ENCODE results near the gene CCNA2. TPM values are rescaled to one million over a fixed set of nuclear protein-coding genes. Genes with fewer than 3 reads are reported as not detected.

CCNA2 gene
- total RNA-seq, 3 donors from 2014 or later, result 1.3 to 3.8 (median 1.8) TPM

GRCh38 chr4:121851354-121851753 is 27.7 kb upstream of the CCNA2 start:
- TF ChIP-seq POLR2A (IDR thresholded peaks at IDR 0.05) (no peak), CTCF (IDR thresholded peaks at IDR 0.05) (no peak), POLR2AphosphoS5 (IDR thresholded peaks at IDR 0.05) (no peak)
- DNase-seq (ENCODE audit: low spot score in 2 of 2), result no peak
- intact Hi-C loops (cut with DNase I; ENCODE audit: low total_unique reads), result no loop called here
- no peak overlapping the region for H3K27ac ChIP-seq
- no peaks in the 10 kb centered on the region for H3K36me3 ChIP-seq
- no peaks in the 10 kb centered on the region for H3K4me1 ChIP-seq
- no peaks in the 10 kb centered on the region for H3K27me3 ChIP-seq
- no peaks in the 10 kb centered on the region for H3K9me3 ChIP-seq
- no peak overlapping the region for H3K4me3 ChIP-seq

DNA sequence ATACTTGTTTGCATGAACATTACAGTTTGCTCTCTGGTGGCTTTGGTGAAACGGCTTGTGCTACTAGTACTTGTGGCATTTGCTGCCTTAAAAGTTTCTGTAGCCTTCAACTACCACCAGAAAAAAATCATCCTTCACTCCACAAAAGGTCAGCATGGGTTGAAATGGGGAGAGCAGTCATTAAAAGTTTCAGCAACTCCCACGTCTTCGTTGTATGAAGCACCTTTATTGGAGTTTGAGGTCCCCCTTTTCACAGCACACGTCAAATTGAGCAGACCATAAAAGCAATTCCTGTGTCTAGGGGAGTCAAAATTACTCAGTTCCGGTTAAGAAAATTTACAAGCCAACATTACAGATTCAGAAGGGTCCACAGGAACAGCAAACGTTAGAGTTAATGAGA is 23.0 kb upstream of the CCNA2 start:
- no peaks in the 10 kb centered on the region for H3K27me3 ChIP-seq
- intact Hi-C loops (cut with DNase I; ENCODE audit: low total_unique reads), result no loop called here
- H3K36me3 ChIP-seq, result peaks cover 7% of the 10 kb centered on the region
- no peak overlapping the region for H3K27ac ChIP-seq
- no peak overlapping the region for H3K4me3 ChIP-seq
- TF ChIP-seq POLR2AphosphoS5 (IDR thresholded peaks at IDR 0.05), result no peak
- no peaks in the 10 kb centered on the region for H3K4me1 ChIP-seq
- no peaks in the 10 kb centered on the region for H3K9me3 ChIP-seq
- DNase-seq (ENCODE audit: low spot score in 2 of 2), result no peak

- Histone ChIP-seq H3K27me3 (no peaks in the 10 kb centered on the region), H3K36me3 (peaks cover 7% of the 10 kb centered on the region), H3K4me1 (no peaks in the 10 kb centered on the region), H3K27ac (no peak overlapping the region), H3K9me3 (no peaks in the 10 kb centered on the region), H3K4me3 (no peak overlapping the region)
- TF ChIP-seq POLR2A (IDR thresholded peaks at IDR 0.05), result no peak
- TF ChIP-seq POLR2AphosphoS5 (IDR thresholded peaks at IDR 0.05), result no peak
- TF ChIP-seq CTCF (IDR thresholded peaks at IDR 0.05), result no peak
- intact Hi-C loops (cut with DNase I; ENCODE audit: low total_unique reads), result no loop called here
- DNase-seq (ENCODE audit: low spot score in 2 of 2), result no peak
Measured at GRCh38 chr4:121842862-121843261, 19.2 kb upstream of the CCNA2 start.

DNA sequence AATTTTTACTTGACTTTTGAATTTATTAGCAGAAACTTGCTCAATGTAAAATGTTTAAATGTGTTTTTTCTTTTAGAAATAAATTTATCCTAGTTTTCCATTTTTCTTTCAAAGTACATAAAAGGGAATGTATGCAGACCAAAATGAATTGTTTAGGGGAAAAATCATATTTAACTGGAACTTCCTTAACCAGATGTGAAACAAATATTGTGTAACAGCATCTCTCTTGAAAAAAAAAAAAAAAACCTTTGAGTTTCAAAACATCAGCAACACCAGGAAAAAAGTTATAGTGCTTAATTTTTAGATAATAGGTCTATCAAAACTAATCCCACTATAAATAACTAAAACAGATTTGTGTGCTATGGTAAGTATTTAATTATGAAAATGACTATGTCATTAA is 14.5 kb upstream of the CCNA2 start:
- Histone ChIP-seq H3K4me1 (no peaks in the 10 kb centered on the region), H3K36me3 (peaks cover 10% of the 10 kb centered on the region), H3K27ac (no peak overlapping the region), H3K9me3 (no peaks in the 10 kb centered on the region), H3K27me3 (no peaks in the 10 kb centered on the region), H3K4me3 (no peak overlapping the region)
- intact Hi-C loops (cut with DNase I; ENCODE audit: low total_unique reads), result no loop called here
- no peak for DNase-seq (ENCODE audit: low spot score in 2 of 2)
- no peak for TF ChIP-seq POLR2A (IDR thresholded peaks at IDR 0.05)
- TF ChIP-seq POLR2AphosphoS5 (IDR thresholded peaks at IDR 0.05), result no peak
- no peak for TF ChIP-seq CTCF (IDR thresholded peaks at IDR 0.05)

DNA sequence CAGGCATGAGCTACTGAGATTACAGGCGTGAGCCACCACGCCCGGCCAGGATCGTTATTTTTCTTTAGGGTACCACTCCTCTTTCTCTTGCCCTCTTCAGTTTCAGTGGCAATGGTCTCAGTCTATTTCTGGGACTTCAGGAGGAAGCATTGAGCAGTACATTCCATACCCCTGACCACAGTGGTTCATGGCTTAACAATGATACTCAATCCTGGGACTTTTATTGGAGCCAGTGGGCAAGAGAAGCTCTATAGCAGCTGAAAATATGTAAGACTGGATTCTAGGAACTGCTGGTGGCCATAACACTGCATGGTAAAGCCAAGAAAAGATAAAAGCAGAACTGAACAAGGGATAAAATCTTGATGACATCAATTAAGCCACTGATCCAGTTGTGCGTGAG is 5.8 kb upstream of the CCNA2 start:
- TF ChIP-seq CTCF (IDR thresholded peaks at IDR 0.05) (no peak), POLR2A (IDR thresholded peaks at IDR 0.05) (no peak), POLR2AphosphoS5 (IDR thresholded peaks at IDR 0.05) (no peak)
- Histone ChIP-seq H3K36me3 (peaks cover 4% of the 10 kb centered on the region), H3K4me3 (no peak overlapping the region), H3K27ac (no peak overlapping the region), H3K27me3 (no peaks in the 10 kb centered on the region), H3K9me3 (no peaks in the 10 kb centered on the region), H3K4me1 (no peaks in the 10 kb centered on the region)
- no peak for DNase-seq (ENCODE audit: low spot score in 2 of 2)
- intact Hi-C loops (cut with DNase I; ENCODE audit: low total_unique reads), result no loop called here

GRCh38 chr4:121827853-121828252 is 4.2 kb upstream of the CCNA2 start:
- intact Hi-C loops (cut with DNase I; ENCODE audit: low total_unique reads), result no loop called here
- no peak overlapping the region for H3K27ac ChIP-seq
- TF ChIP-seq POLR2AphosphoS5 (IDR thresholded peaks at IDR 0.05) (no peak), POLR2A (IDR thresholded peaks at IDR 0.05) (no peak), CTCF (IDR thresholded peaks at IDR 0.05) (no peak)
- no peaks in the 10 kb centered on the region for H3K9me3 ChIP-seq
- no peak overlapping the region for H3K4me3 ChIP-seq
- H3K4me1 ChIP-seq, result peaks cover 0 to 5% of the 10 kb centered on the region in 2 donors
- DNase-seq (ENCODE audit: low spot score in 2 of 2), result no peak
- no peaks in the 10 kb centered on the region for H3K36me3 ChIP-seq
- H3K27me3 ChIP-seq, result no peaks in the 10 kb centered on the region

All from breast epithelium (tissue), 4 donors.